Activated B cell treated with CpG ODN at 0.5 μM for 24 hours (primary cell): ENCODE data around the gene CCDC73. TPM values are rescaled to one million over a fixed set of nuclear protein-coding genes. Genes with fewer than 3 reads are reported as not detected.

Source experiments
- ATAC-seq: fragments of 200-7000 bp; cut with Tn5 transposase; one replicate; pipeline ENCODE4 v1.10.0; 2021; ENCODE audit warnings: low read depth, mild to moderate bottlenecking, moderate library complexity
- CTCF ChIA-PET: fragments of 350-600 bp; sonication (Branson Sonifier 250); formaldehyde crosslinking; loops from one replicate; lab custom pipeline; 2021; ENCODE audit warnings: antibody characterized with exemption; lab: Charles Lee
- POLR2A ChIA-PET: fragments of 350-600 bp; sonication (Branson Sonifier 250); formaldehyde crosslinking; loops from one replicate; lab custom pipeline; 2021; ENCODE audit warnings: antibody characterized with exemption; lab: Charles Lee
- DNase-seq: peaks from one replicate; pipeline ENCODE4 v3.0.0; 2022
- H3K27ac Mint-ChIP-seq: one replicate; pipeline ENCODE4 v1.8.0; 2020; ENCODE audit warnings: mixed read lengths
- H3K27me3 Mint-ChIP-seq: one replicate; pipeline ENCODE4 v1.8.0; 2021; ENCODE audit warnings: mixed read lengths
- H3K36me3 Mint-ChIP-seq: one replicate; pipeline ENCODE4 v1.8.0; 2021; ENCODE audit warnings: low read depth, mixed read lengths
- H3K4me1 Mint-ChIP-seq: one replicate; pipeline ENCODE4 v1.8.0; 2021; ENCODE audit warnings: mixed read lengths
- H3K4me3 Mint-ChIP-seq: one replicate; pipeline ENCODE4 v1.8.0; 2020; ENCODE audit warnings: mild to moderate bottlenecking, mixed read lengths
- H3K9me3 Mint-ChIP-seq: one replicate; pipeline ENCODE4 v1.8.0; 2020; ENCODE audit warnings: mixed read lengths
- CTCF ChIP-seq: fragments of 200-600 bp; IDR thresholded peaks from one replicate; pipeline ENCODE4 v1.8.0; 2022; ENCODE audit warnings: antibody characterized with exemption, mild to moderate bottlenecking
- intact Hi-C: fragments of 100-400 bp; cut with micrococcal nuclease; formaldehyde crosslinking; loops from one replicate; pipeline ENCODE4 v1.15.1; 2024
- total RNA-seq: library from RNA; stranded (reverse); gene quantifications from 2 replicates; pipeline ENCODE4 v1.2.3, GENCODE V29; 2022

Gene CCDC73
- total RNA-seq, 1 donor from 2014 or later, result 0.07 TPM

- Mint-ChIP-seq H3K4me1 (no peaks in the 10 kb centered on the region), H3K4me3 (no peak overlapping the region), H3K9me3 (no peaks in the 10 kb centered on the region), H3K27me3 (no peaks in the 10 kb centered on the region), H3K36me3 (no peaks in the 10 kb centered on the region), H3K27ac (no peak overlapping the region)
- ATAC-seq (no peak), DNase-seq (no peak)
- intact Hi-C loops, result no loop called here
- ChIA-PET POLR2A (no interaction called here), CTCF (no interaction called here)
- TF ChIP-seq CTCF, result no peak
These were observed 27.6 kb upstream of the CCDC73 start for GRCh38 chr11:32821917-32822560.

GRCh38 chr11:32821517-32821916 is 27.1 kb upstream of the CCDC73 start:
- H3K27me3 Mint-ChIP-seq, result no peaks in the 10 kb centered on the region
- H3K4me3 Mint-ChIP-seq, result no peak overlapping the region
- no peak for TF ChIP-seq CTCF
- no peaks in the 10 kb centered on the region for H3K36me3 Mint-ChIP-seq
- no peaks in the 10 kb centered on the region for H3K4me1 Mint-ChIP-seq
- CTCF ChIA-PET, result no interaction called here
- POLR2A ChIA-PET, result no interaction called here
- no peak for DNase-seq
- no peak overlapping the region for H3K27ac Mint-ChIP-seq
- intact Hi-C loops, result no loop called here
- no peak for ATAC-seq
- no peaks in the 10 kb centered on the region for H3K9me3 Mint-ChIP-seq

GRCh38 chr11:32820497-32820896 is 26.0 kb upstream of the CCDC73 start:
- Mint-ChIP-seq H3K27me3 (no peaks in the 10 kb centered on the region), H3K9me3 (no peaks in the 10 kb centered on the region), H3K4me1 (no peaks in the 10 kb centered on the region), H3K4me3 (no peak overlapping the region), H3K36me3 (no peaks in the 10 kb centered on the region), H3K27ac (no peak overlapping the region)
- POLR2A ChIA-PET, result no interaction called here
- ATAC-seq, result no peak
- CTCF ChIA-PET, result no interaction called here
- intact Hi-C loops, result no loop called here
- no peak for TF ChIP-seq CTCF
- no peak for DNase-seq

- CTCF ChIA-PET, result no interaction called here
- ATAC-seq, result no peak
- no peaks in the 10 kb centered on the region for H3K4me1 Mint-ChIP-seq
- H3K4me3 Mint-ChIP-seq, result no peak overlapping the region
- H3K9me3 Mint-ChIP-seq, result no peaks in the 10 kb centered on the region
- no peak overlapping the region for H3K27ac Mint-ChIP-seq
- H3K27me3 Mint-ChIP-seq, result no peaks in the 10 kb centered on the region
- no peaks in the 10 kb centered on the region for H3K36me3 Mint-ChIP-seq
- intact Hi-C loops, result no loop called here
- DNase-seq, result no peak
- no peak for TF ChIP-seq CTCF
- POLR2A ChIA-PET, result no interaction called here
These were observed 24.7 kb upstream of the CCDC73 start for GRCh38 chr11:32819187-32819586.

- no peak for ATAC-seq
These were observed 23.4 kb upstream of the CCDC73 start for GRCh38 chr11:32817852-32818183.

More at GRCh38 chr11:32817852-32818183, 23.4 kb upstream of the CCDC73 start:
- intact Hi-C loops, result no loop called here
- Mint-ChIP-seq H3K27me3 (no peaks in the 10 kb centered on the region), H3K4me1 (no peaks in the 10 kb centered on the region), H3K36me3 (no peaks in the 10 kb centered on the region), H3K4me3 (no peak overlapping the region), H3K9me3 (no peaks in the 10 kb centered on the region), H3K27ac (no peak overlapping the region)
- ChIA-PET POLR2A (no interaction called here), CTCF (no interaction called here)
- TF ChIP-seq CTCF, result no peak
- DNase-seq, result no peak
